GM04504 (cell line): ENCODE results near the gene ENKUR.

Experiments used
- DNase-seq: peaks from one replicate; pipeline ENCODE4 v3.0.0-alpha.2; 2012; ENCODE audit warnings: low read depth

ENKUR gene

DNA sequence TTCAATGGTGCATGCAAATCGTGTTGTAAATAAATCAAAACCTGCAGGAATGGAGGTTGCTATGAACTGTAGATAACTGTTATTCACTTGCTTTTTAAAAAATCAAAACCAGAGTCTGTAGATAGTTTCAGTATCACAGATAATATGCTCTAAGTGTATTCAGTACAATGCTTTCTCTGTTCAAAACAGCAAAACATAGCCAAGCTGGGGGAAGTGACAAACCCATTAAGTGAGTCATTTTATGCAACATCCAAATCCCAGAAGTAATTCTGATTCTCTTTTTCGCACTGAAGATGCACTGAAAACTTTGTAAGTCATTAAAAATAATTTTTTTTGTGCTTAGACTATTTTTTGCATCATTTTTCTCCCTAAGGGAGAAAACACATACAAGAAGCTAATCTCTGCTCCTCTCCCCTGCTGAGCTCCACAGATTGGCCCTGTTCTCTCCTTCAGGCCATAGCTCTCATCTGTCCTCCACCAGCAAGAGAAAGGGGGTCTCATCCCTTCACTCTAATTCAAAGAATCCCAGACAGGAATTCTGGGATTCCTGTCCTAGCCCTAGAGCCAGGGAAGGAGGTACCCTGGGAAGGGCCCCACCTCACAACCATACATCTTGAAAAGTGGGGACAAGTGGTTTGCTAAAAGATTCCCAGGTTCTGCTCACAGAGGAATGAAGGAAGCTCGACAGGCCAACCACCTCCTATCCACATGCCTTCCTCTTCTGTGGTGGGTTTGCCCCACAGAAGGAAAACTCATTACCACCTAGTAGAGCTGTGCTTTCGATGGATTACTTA is 68.5 kb downstream of the ENKUR start:
- DNase-seq: no peak

DNA sequence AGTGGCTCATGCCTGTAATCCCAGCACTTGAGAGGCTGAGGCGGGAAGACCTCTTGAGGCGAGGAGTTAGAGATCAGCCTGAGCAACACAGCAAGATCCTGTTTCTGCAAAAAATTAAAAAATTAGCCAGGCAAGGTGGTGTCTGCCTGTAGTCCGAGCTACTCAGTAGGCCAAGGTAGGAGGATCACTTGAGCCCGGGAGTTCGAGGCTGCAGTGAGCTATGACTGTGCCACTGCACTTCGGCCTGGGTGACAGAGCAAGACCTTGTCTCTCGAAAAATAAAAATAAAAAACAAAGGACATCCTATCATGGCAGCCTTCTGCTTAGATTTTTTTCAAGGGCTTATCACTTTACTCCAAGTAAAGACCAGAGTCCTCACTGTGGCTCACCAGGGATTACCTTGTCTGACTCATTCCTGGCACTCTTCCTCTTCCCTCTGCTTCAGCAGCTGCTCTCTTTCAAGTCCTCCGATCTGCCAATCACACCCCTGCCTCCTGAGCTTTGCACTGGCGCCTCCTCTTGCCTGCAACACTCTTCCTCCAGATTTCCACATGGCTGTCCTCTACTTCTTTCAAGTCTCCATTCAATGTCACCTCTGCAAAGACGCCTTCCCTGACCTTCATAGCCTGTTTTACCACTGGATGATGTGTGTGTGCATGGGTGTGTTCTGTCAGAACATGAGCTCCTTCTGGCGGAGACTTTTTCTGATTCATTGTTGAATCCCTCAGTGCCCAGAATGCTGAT is 71.3 kb downstream of the ENKUR start:
- DNase-seq: no peak

DNA sequence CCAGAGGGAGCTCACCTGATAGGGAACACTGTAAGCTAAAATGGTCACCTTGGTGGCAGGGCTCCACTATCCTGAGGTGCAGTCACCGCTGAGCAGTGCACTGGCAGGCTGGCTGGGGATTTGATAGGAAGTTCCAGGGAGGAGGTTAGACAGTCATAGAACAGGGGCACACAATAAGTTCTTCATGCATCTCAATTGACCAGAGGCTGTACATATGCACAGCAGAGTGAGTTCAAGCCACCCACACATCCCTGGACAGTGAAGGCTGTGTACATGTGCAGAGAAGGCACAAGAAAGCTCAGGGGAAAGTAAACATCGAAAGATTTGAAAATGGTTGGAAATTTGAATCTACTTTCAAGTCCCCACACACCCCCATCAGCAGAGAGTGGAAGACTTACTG is 77.4 kb downstream of the ENKUR start:
- DNase-seq: no peak

DNA sequence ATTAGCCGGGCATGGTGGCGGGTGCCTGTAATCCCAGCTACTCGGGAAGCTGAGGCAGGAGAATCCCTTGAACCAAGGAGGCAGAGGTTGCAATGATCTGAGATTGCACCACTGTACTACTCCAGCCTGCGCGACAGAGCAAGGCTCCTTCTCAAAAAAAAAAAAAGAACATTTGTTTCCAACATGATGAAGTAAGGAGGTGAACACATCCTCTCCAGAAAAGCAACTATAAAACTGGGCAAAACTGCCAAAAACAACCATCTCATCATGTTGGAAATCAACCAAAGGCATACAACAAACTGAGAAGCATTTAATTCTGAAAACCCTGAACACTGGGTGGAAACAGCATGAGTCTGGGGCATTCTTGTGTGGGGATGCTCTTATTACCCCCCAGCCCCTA is 77.9 kb downstream of the ENKUR start:
- DNase-seq: no peak

DNA sequence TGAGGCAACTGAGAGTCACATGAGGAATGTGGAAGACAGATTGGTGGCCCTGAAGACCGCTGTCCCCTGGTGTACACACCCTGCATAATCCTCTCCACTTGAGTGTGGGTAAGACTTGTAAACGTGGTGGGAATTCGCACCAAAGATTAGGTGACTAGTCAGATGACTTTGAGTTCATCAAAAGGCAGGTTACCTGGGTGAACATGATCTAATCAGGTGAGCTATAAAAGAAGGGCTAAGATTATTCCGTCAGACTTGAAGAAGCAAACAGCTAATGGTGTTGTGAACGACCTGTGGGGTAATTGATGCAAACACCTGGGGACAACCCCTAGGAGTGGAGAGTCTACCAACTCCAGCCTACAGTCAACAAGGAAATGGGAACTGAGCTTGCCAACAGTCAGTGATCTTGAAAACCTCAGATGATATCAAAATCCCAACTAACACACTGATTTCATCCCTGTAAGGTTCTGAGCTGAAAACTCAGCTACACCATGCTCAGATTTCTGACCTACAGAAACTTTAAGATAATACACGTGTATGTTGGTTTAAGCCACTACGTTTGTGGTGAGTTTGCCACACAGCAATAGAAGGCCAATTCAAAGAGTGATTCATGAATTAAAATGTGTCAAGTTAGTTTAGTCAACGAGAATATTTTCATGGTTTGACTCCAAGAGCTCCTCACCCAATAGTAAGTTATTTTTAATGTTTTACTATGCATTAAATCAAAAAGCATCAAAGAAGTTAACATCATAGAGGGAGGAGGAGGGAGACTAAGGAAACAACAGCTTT is 80.3 kb downstream of the ENKUR start:
- no peak for DNase-seq
